GM18526 (cell line): ENCODE measurements around the gene GNPTG.

Source experiments
- POLR2A ChIP-seq: IDR thresholded peaks from 3 replicates; pipeline ENCODE4 v1.6.1; 2011; ENCODE audit not compliant: insufficient read length; ENCODE audit errors: extremely low read depth

Gene GNPTG

DNA sequence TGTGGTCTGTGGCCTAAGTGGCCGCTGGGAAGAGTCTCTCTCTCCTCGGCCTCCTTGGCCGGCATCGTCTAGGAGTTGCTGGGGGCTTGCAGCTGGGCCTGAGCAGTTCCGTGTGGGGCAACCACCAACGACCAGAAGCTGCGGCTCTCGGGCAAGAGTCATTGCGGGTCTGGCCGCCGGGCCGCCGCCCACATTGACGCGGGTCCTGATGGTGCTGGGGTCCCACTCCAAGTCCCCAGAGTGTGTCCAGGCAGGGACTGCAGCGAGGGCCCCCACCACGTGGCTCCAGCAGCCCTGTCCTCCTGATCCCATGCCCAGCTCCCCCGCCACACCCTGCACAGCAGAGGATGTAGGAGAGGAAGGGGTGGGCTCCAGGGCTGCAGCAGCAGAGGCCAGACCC, 31.8 kb downstream of the GNPTG start:
- TF ChIP-seq POLR2A = no peak

DNA sequence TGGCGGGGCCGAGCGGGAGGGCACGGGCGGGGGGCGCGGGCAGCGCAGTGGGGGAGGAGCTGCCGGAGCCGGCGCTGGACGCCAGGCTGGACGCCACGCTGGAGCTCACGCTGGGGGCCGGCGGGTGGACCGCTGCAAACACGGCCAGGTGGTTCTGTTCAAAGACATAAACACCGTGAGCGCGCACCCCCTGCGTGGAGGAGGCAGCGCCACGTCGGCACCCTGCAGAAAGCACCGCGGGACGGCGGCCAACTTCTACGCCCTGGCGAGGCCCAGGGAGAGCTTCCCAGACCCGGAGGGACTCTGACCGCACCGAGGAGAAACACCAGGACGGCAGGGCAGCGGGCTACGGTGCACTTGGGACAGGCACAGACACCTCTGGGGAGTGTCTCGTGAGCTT, 33.5 kb downstream of the GNPTG start:
- TF ChIP-seq POLR2A = no peak

DNA sequence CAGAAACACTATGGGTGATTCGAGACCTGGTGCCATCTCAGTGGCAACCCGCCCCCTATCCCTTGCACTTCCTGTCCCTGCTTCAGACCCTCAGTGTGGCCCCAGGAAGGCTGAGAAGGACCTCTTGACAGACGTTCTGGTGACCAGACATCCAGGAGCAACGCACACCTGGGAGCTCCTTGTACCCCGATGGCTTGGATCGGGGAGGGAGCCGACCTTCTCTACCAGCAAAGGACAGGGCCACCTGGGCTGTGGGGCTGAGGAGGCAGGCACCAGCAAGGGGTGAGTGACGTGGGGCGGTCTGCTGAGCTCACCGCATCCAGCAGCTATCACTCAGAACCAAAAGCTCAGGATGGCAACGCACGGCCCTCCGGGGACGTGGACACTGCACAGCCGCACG, 35.6 kb downstream of the GNPTG start:
- no peak for TF ChIP-seq POLR2A

DNA sequence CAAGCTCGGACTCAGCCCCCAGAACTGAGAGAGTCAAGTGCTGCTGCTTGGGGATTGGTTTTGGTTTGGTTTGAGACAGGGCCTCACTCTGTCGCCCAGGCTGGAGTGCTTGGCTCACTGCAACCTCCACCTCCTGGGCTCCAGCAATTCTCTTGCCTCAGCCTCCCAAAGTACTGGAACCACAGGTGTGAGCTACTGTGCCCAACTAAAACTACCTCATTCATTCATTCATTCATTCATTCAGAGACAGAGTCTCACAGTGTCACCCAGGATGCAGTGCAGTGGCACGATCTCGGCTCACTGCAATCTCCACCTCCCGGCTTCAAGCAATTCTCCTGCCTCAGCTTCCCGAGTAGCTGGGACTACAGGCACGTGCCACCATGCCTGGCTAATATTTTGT, 38.0 kb downstream of the GNPTG start:
- TF ChIP-seq POLR2A = no peak

DNA sequence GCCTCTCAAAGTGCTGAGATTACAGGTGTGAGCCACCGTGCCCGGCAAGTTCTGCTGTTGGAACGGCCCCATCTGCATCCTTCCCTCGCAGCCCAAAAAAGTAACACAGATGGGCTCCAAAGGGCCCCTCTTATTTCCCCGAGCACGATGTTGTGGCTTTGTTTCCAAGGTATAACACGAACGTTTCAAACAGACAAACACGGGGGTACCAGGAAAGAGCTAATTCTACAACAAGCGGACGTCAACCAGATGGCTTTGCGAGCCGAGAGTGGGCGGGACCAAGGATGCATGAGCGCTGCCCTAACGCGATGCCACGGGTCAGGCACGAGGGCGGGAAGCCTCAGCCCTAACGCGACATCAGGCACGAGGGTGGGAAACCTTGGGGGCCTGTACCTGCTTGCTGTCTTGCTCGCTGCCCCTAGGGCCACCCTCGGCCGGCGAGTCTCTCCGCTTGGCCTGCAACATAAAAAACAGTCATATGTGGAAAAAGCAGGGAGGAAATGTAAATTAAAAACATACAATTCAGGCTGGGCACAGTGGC, 38.6 kb downstream of the GNPTG start:
- TF ChIP-seq POLR2A = no peak

DNA sequence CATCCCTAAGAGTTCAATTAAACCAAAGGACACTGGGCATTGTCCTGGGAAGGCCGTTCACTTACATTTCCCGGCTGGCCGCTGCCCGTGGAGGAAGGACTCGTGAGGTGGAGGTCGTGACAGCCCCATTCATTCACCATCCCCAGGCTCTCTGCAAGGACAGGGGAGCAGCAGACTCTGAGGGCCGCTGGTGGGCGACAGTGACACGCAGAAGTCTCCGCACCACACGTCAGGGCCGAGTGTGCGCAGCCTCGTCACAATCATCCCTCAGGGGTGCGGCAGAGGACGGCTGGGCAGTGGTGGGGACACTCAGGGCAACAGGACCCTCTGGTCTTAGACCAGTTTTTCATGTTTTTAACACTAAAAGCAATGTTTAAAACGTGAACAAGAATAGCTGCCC, 41.1 kb downstream of the GNPTG start:
- no peak for TF ChIP-seq POLR2A

DNA sequence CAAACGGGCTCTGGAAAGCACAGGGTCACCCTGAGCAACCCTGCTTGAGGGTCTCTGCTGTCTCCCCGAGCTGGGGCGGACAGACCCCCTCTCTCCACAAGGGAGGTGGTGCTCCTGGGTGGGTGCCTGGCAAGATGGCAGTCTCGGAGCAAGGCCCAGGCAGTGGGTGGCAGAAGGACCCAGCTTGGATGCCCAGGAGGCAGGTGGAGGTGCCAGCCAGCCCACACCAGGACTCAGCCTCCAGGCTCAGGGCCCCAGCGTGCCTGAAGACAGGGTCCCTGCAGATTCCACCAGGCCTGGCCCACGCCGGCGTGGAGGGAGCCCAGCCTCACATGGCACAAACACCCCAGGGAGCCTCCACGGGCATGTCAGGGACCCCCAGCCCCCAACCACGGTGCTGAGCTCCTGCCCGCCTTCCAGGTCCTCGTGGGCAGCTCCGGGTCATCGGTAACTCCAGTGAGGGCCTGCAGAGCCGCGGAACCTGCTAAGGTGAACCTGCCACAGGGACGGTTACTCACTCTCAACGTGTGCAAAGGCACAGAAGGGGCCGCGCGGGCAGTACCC, 42.0 kb downstream of the GNPTG start:
- TF ChIP-seq POLR2A = no peak

DNA sequence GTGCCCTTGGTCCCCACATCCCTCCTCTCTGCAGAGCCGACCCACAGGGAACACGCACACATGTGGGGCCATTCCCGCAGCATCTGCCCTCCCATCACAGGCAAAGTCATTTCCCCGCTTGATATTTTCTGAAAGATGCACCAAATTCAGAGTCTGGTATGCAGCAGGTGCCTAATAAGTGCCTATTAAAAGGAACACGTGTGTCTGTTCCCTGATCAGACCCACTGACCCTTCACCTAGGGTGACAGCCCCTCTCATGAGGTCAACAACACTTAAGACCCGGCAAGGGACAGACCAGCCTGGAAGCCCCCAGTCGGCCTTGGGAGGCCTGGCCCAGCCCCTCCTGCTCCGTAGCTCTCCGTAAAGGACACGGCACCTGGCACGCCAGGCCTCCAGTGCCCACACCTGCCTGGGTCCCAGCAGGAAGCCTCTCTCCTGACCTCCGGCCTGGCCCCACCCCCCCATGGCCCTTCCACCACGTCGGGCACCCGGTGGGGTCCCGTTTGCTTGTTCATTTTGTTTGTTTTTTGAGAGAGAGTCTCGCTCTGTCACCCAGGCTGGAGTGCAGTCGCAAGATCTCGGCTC, 42.7 kb downstream of the GNPTG start:
- no peak for TF ChIP-seq POLR2A

DNA sequence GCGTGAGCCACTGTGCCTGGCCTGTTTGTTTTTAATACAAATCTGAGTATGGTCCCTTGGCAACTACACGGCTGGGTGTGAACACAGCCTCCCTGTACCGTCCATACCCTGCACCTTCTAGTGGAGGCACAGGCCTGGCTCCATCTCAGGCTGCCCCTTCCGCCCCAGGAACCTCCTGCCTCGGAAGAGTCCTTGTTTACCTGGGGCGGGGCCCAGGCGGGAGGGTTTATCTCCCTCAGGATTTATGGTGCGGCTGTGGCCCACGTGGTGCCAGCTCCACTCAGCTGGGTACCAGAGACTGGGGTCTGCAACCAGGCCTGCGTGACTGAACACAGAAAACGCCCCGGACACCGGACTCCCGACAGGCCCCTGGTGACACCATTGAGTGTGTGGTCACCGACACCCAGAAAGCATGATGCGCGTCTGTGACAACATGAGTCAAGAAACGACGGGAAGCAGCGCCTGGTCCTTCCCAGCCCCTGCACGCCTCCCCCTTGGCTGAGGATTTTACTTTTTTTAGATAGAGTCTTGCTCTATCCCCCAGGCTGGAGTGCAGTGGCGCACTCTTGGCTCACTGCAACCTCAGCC, 43.8 kb downstream of the GNPTG start:
- TF ChIP-seq POLR2A = no peak

DNA sequence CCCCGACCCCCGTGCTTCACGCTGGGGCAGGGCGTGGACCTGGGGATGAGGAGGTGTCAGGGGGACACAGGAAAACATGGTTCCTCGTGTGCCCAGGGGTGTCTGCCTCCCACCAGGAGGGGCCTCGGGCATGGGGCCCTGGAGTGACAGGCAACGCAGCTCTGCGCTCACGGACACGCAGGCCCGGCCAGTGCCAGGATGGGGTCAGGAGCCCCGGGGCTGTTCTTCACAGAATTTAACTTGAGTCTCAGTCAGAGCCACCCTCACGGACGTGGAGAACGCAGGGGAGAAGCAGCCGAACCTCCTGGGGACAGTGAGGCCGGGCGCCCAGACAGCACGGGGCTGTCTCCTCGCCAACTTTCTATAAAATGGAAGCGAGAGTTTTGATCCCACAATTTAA, 46.0 kb downstream of the GNPTG start:
- no peak for TF ChIP-seq POLR2A

DNA sequence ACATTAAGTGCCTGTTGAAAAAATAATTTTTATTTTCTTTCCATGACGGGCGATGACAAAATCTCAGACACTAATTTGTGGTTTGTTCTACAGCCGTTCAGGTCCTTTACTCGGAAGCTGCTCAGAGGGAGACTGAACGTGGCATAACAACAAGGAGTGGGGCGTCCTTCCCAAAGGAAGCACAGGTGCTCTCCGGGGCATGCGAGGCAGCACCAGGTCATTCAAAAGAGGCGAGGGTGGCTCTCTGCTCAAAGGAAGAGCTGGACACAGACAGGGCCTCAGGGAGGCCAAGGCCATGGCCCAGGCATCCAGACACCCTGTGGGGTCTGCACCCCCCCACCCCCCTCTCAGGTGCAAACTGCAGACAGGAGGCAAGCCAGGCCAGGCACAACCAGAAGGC, 46.6 kb downstream of the GNPTG start:
- no peak for TF ChIP-seq POLR2A

DNA sequence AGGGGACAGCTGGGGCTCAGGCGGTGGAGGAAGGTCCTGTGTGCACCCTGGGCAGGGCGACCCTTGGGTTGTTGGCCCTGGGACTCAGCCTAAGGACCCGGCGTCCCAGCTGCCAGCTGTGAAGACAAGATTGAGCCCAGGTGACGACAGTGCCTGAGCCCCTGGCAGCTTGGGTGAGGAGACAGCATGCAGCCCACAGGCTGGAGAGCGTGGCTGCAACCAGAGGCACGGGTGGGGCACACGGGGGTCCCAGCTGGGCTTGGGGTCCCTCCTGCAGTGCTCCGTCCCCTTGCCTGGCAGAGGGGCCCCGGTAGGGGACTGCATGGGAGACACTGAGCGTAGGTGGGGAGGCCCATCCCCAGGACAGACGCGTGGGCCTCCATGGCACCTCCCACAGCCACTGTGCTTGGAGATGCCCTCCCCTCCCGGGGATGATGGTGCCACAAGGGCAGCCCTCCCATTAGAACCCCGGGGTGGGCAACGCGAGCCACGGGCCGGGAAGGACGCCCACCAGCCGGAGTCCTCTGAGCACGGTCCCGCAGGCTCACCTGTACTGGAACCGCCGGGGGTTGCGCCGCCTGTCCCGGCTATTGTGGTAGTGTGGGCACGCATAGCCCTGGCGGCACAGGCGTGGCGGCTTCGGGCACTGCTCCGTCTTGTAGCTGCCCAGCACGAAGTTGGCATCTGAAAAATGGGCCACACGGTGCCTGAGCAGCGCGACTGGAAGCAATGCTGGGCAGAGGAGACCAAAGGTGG, 47.3 kb downstream of the GNPTG start:
- TF ChIP-seq POLR2A = no peak

DNA sequence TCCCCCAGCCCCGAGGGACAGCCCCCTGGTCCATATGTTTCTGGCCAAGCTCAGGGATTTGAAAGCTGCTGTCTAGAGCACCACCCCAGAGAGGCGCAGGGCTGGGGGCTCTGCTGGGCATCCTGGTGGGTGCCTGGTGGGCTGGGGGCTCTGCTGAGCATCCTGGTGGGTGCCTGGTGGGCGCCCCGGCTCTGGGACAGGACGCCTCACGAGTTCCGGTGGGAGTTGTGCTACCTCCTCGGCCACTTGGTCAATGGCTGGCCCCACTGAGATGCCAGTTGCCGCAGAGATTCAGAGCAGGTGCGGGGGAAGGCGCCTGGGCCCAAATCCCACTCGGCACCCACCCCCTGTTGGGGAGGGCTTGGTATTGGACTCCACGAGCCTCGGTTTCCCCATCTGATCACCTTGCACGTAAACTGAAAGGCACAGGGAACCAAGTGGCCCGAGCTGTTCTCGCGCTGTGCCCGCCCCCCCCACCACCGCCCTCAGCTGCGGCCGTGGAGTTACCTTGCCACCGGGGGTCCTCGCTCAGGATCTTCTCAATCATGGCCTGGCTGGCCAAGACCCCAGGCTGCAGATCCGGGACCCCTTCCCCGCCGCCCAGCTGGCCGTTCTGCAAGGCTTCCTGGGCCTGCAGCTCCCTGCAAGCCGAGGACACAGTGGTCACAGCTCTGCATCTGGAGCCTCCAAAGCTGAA, 49.5 kb downstream of the GNPTG start:
- TF ChIP-seq POLR2A = no peak

DNA sequence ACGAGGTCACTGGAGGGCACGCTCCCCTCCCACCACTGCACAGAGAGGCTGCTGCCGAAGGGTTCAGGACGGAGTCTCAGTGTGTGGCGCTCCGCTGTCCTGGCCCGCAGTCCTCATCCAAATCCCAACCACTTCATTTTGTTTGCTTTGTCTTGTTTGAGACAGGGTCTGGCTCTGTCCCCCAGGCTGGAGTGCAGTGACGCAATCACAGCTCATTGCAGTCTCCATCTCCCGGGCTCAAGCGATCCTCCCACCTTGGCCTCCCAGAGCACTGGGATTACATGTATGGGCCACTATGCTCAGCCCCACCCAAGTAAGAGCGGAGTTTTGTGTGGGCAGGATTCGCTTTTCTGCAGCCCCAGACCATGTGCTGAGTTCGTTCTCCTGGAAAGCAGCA, 50.0 kb downstream of the GNPTG start:
- no peak for TF ChIP-seq POLR2A

DNA sequence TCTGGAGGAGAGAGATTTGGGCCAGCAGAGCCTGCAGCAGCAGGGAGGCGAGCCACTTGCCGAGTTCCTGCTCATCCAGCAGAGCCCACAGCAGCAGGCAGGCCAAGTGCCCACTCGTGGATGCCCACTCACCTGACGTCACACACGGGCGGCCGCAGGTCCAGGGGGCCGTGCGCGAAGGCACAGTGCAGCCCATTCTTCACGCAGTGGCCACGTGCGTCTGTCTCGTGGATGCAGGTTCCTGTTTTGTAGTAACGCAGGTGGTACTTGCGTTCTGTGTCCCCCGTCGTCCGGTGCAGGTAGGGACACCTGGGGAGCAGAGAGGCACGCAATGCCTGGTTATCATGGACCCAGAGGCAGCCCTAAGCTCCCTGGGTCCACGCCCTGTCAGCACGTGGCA, 51.3 kb downstream of the GNPTG start:
- TF ChIP-seq POLR2A = no peak

DNA sequence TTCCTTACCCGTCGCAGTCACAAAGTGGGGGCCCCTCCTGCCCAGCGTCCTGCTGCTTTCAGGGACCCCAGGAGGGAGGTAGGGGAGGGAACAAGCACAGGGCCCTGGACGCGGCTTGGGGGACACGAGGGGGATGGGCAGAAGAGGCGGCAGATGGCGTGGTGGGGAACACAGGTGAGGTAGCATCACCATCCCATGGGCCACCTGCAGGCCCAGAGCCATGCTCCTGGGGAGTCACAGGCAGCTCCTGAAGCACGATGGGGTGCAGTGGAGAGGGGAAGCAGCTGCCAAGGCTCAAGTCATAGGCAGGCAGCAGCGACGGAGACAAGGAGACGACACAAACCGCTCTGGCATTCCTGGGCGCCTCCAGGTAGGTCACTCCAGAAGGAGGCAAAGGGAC, 52.0 kb downstream of the GNPTG start:
- no peak for TF ChIP-seq POLR2A

DNA sequence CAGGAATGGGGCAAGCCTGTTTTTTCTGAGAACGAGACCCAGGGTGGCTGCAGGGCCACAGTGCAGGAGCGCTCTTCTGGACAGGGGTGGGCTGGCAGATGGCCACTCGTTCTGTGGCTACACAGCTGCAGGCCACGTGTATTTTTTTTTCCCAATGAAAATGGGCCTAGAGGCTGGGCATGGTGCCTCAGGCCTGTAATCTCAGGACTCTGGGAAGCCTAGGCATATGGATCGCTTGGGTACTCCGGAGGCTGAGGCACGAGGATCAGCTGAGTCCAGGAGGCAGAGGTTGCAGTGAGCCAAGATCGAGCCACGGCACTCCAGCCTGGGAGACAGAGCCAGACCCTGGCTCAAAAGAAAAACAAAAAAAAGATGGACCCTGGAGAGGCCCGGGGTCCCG, 56.0 kb downstream of the GNPTG start:
- no peak for TF ChIP-seq POLR2A
